ENCODE results near the gene GTF2IRD1.
"Not testable (repeated sequence)": the region's sequence is repeated elsewhere in the genome, so short reads cannot be mapped to it uniquely, and the experiment has no call there.

GTF2IRD1 gene

DNA sequence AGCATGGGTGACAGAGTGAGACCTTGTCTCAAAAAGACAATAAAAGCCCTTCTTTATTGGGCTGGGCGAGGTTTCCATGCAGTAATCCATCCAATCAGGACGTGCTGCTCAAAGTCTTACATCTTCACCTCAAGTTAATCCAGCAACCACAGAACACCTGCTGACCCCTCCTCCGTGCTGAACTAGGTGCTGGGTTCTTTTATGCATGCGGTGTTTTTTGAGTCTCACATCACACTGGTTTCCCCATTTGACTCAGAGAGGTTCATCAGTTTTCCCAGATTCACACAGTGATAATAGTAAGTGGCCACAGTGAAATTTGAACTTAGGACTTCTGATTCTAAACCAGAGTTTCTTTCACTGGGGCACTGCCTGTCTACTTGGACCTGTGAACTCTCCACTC lies 145.5 kb downstream of the GTF2IRD1 start:
- DNase-seq (ENCODE audit: low spot score): no peak

DNA sequence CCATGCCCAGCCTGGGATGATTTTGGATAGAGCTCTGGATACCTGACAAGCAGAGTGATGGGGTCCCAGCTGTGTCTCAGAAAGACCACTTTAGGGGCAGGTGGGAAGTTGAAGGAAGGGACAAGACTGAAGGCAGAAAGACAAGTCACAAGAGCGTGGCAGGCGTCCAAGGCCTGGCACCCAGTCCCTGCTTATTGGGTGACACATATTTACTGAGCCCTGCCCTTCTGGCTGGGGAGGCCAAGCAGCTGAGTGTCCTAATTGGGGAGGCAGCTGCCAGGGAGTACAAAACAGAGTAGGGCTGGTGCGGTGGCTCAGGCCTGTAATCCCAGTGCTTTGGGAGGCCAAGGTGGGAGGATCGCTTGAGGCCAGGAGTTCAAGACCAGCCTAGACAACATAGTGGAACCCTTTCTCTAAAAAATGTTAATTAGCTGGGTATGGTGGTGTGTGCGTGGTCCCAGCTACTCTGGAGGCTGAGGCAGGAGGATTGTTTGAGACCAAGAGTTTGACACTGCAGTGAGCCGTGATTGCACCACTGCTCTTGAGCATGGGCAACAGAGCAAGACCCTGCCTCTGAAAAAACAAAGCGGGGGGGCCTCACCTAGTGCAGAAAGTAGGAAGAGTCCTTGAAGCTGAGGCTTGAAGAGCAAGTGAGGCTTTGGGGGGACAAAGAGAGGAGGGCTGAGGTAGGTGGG lies 150.8 kb downstream of the GTF2IRD1 start:
- DNase-seq (ENCODE audit: low spot score): no peak

GRCh38 chr7:74606101-74606908 lies 152.6 kb downstream of the GTF2IRD1 start:
- peak; percentile 54 for DNase-seq (ENCODE audit: low spot score)

DNA sequence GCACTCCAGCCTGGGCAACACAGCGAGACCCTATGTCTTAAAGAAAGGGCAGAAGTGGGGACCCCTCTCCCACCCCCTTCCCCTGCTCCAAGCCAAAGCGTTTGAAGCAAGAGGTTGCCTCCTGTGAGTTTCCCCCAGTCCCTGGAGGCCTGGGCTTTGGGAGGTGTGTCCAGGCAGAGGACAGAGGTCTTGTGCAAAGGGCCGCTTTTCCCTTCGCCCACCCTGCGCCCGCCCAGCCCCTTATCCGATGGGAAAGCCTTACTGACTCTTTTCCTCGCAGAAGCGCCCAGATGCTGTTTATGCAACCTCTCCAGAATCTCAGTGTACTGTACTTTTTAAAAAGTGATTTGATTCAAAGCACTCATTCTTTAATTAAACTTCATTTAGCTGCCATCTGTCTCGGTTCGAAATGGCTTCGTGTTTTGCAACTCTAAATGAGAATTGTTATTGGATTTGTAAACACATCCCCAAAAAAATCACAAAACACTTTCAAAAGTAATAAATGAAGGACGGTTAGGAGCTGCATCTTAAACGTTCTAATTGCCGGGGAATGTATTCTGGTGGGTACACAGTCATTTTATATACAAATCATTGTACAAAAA lies 153.3 kb downstream of the GTF2IRD1 start:
- no peak for DNase-seq (ENCODE audit: low spot score)

GRCh38 chr7:74612015-74612829 lies 158.5 kb downstream of the GTF2IRD1 start:
- no peak for DNase-seq (ENCODE audit: low spot score)

- no peak for DNase-seq (ENCODE audit: low spot score)
Measured at GRCh38 chr7:74615933-74616780, 162.5 kb downstream of the GTF2IRD1 start.

DNA sequence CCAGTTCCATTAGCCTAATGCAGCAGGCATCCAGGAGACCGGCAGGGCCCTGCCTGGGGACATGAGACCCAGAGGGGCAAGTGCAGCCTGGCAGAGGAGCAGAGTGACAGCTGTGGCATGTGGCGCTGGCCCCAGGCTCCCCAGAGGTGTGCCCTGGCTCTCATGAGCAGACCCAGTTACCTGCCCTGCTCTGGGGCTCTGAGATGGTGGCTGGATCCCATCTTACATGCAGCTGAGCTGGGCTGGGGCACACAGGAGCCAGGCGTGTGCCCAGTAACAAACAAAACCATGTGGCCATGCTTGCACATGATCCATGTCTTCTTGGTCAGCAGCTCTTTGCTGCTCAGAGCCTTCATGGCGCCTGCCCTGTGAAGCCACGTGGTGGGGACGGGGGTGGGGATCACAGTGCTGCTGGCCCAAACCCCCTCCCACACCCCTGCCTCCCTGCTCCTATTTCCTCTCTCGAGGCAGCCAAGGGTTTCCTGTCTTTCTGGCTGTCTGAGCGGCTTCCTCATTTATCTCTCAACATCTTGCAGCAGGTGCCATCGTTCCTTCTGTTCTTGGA lies 163.6 kb downstream of the GTF2IRD1 start:
- no peak for DNase-seq (ENCODE audit: low spot score)

DNA sequence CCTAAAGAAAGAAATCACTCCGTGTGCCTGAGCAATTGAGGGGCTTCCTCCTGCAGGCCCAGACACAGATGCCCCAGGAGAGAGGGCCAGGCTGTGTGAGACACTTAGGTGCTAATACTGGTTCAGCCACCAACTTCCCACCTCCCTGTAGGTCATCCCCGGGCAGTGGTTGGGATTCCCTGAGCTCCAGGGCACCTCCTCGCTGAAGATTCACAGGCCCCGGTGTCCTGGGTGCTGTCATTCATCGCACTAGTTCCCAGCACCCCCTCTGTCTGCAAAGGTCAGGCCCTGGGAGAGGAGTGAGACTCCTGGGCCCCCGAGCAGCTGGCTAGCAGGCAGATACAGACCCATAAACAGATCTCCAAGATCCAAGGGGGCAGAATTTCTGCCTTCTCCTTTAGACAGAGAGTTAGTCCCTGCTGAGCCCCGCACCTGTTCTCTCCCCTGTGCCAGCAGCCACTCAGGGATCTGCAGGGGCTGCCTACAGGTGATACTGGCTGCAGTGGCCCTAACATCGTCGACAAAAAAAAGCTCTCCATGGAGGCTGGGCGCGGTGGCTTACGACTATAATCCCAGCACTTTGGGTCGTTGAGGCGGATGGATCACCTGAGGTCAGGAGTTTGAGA lies 165.6 kb downstream of the GTF2IRD1 start:
- no peak for DNase-seq (ENCODE audit: low spot score)

DNA sequence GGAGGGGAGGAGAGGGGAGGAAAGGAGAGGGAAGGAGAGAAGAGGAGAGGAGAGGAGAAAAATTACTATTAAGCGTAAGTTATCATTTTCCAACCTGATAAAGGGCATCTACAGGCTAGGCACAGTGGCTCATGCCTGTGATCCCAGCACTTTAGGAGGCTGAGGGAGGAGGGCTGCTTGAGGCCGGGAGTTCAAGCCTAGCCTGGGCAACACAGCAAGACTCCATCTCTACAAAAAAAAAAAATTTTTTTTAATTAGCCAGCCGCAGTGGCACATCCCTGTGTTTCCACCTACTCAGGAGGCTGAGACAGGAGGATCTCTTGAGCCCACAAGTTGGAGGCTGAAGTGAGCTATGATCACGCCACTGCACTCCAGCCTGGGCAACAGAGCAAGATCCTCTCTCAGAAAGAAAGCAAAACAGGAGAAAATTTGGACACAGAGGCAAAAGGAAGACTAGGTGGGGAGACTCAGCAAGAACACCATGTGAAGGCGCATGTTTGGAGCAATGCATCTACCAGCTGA lies 168.6 kb downstream of the GTF2IRD1 start:
- no peak for DNase-seq (ENCODE audit: low spot score)

DNA sequence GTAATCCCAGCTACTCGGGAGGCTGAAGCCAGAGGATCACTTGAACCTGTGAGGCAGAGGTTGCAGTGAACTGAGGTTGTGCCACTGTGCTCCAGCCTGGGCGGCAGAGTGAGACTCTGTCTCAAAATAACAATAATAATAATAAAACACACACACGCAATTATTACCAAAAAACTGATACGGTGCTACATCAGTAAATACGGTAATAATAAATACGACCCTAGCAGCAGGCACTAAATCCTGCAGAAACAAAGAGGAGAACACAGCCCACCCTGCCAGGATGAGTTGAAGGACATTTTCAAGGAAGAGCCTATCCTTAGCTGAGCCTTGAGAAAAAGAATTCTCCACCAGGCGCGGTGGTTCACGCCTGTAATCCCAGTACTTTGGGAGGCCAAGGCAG lies 169.4 kb downstream of the GTF2IRD1 start:
- DNase-seq (ENCODE audit: low spot score): no peak

- no peak for DNase-seq (ENCODE audit: low spot score)
Measured at GRCh38 chr7:74625446-74625845, 171.7 kb downstream of the GTF2IRD1 start.

GRCh38 chr7:74627661-74628411 lies 174.1 kb downstream of the GTF2IRD1 start:
- DNase-seq (ENCODE audit: low spot score): peak; percentile 33

- DNase-seq (ENCODE audit: low spot score): no peak
Measured at GRCh38 chr7:74632505-74632904, 178.8 kb downstream of the GTF2IRD1 start.

- no peak for DNase-seq (ENCODE audit: low spot score)
Measured at GRCh38 chr7:74633451-74633921, 179.8 kb downstream of the GTF2IRD1 start.

GRCh38 chr7:74637745-74638144 lies 184.0 kb downstream of the GTF2IRD1 start:
- no peak for DNase-seq (ENCODE audit: low spot score)

DNA sequence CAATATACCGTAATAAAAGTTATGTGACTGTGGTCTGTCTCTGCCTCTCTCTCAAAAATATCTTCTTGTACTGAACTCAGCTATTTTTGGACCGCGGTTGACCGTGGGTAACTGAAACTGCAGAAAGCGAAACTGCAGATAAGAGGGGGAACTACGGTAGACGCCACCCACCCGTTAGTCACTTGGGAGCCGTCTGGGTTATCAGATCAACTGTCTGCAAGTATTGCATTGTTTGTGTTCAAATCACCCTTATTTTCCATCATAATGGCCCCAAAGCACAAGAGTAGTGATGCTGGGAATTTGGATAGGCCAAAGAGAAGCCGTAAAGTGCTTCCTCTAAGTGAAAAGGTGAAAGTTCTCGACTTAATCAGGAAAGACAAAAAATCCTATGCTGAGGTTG lies 196.3 kb downstream of the GTF2IRD1 start:
- DNase-seq (ENCODE audit: low spot score): not testable (repeated sequence)

- DNase-seq (ENCODE audit: low spot score): not testable (repeated sequence)
Measured at GRCh38 chr7:74650493-74651132, 196.9 kb downstream of the GTF2IRD1 start.

DNA sequence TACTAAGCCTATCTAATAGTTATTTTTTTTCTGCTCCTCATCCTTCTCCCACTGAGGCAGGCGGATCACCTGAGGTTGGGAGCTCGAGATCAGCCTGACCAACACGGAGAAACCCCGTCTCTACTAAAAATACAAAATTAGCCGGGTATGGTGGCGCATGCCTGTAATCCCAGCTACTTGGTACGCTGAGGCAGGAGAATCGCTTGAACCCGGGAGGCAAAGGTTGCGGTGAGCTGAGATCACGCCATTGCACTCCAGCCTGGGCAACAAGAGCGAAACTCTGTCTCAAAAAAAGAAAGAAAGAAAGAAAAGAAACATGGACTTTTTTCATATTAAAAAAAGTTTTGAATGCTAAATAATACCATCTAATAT lies 197.4 kb downstream of the GTF2IRD1 start:
- not testable (repeated sequence) for DNase-seq (ENCODE audit: low spot score)
